ENCODE data around the gene SNX19. TPM values are rescaled to one million over a fixed set of nuclear protein-coding genes. Genes with fewer than 3 reads are reported as not detected.
A peak's percentile ranks its signal among the peaks of the same experiment; 100 is the strongest.
"Not testable (repeated sequence)": the region's sequence is repeated elsewhere in the genome, so short reads cannot be mapped to it uniquely, and the experiment has no call there.

The SNX19 gene
- total and polyA plus RNA-seq, 5 donors from 2014 or later: 22.5 to 63.5 (median 28.9) TPM

- H3K9me3 ChIP-seq (ENCODE audit: control insufficient read depth in 2 of 2, low read length in 2 of 2): no peaks in the 10 kb centered on the region
- no peak overlapping the region for H3K27ac ChIP-seq (ENCODE audit: insufficient read depth, low read length, poor library complexity, severe bottlenecking)
- no peaks in the 10 kb centered on the region for H3K27me3 ChIP-seq (ENCODE audit: control insufficient read depth, insufficient read depth, low read length)
- H3K4me3 Mint-ChIP-seq: no peak overlapping the region
- no peaks in the 10 kb centered on the region for H3K36me3 Mint-ChIP-seq
- no peaks in the 10 kb centered on the region for H3K4me1 Mint-ChIP-seq
- peaks cover 9% of the 10 kb centered on the region for H3K27me3 Mint-ChIP-seq
- no peaks in the 10 kb centered on the region for H3K4me1 ChIP-seq (ENCODE audit: control insufficient read depth, insufficient read depth, low read length, poor library complexity, severe bottlenecking)
- H3K4me3 ChIP-seq (ENCODE audit: low read depth, low read length): no peak overlapping the region
- no peaks in the 10 kb centered on the region for H3K36me3 ChIP-seq (ENCODE audit: control insufficient read depth, insufficient read depth, low read length)
- H3K9me3 Mint-ChIP-seq: peaks cover 0 to 2% (median 0%) of the 10 kb centered on the region in 7 donors
- no peak for ATAC-seq (ENCODE audit: low read depth in 2 of 2)
- no peak overlapping the region for H3K27ac Mint-ChIP-seq
- no peak for DNase-seq
These were observed 20.8 kb upstream of the SNX19 start for GRCh38 chr11:130937051-130937450.

GRCh38 chr11:130932086-130932712, 15.9 kb upstream of the SNX19 start:
- ATAC-seq (ENCODE audit: low read depth in 2 of 2) (no peak), DNase-seq (no peak)
- Mint-ChIP-seq H3K4me1 (no peaks in the 10 kb centered on the region), H3K27me3 (peaks cover 4% of the 10 kb centered on the region), H3K4me3 (no peak overlapping the region), H3K36me3 (no peaks in the 10 kb centered on the region), H3K9me3 (no peaks in the 10 kb centered on the region), H3K27ac (no peak overlapping the region)
- no peak overlapping the region for H3K27ac ChIP-seq (ENCODE audit: insufficient read depth, low read length, poor library complexity, severe bottlenecking)
- H3K9me3 ChIP-seq (ENCODE audit: control insufficient read depth in 2 of 2, low read length in 2 of 2): no peaks in the 10 kb centered on the region
- no peaks in the 10 kb centered on the region for H3K27me3 ChIP-seq (ENCODE audit: control insufficient read depth, insufficient read depth, low read length)
- no peak overlapping the region for H3K4me3 ChIP-seq (ENCODE audit: low read depth, low read length)
- no peaks in the 10 kb centered on the region for H3K4me1 ChIP-seq (ENCODE audit: control insufficient read depth, insufficient read depth, low read length, poor library complexity, severe bottlenecking)
- H3K36me3 ChIP-seq (ENCODE audit: control insufficient read depth, insufficient read depth, low read length): no peaks in the 10 kb centered on the region

GRCh38 chr11:130924750-130925149, 8.5 kb upstream of the SNX19 start:
- Histone ChIP-seq H3K4me3 (ENCODE audit: low read depth, low read length) (no peak overlapping the region), H3K27me3 (ENCODE audit: control insufficient read depth, insufficient read depth, low read length) (peaks cover 4% of the 10 kb centered on the region), H3K4me1 (ENCODE audit: control insufficient read depth, insufficient read depth, low read length, poor library complexity, severe bottlenecking) (no peaks in the 10 kb centered on the region), H3K9me3 (ENCODE audit: control insufficient read depth in 2 of 2, low read length in 2 of 2) (no peaks in the 10 kb centered on the region), H3K36me3 (ENCODE audit: control insufficient read depth, insufficient read depth, low read length) (no peaks in the 10 kb centered on the region), H3K27ac (ENCODE audit: insufficient read depth, low read length, poor library complexity, severe bottlenecking) (no peak overlapping the region)
- Mint-ChIP-seq H3K4me1 (peaks cover 0 to 5% (median 0%) of the 10 kb centered on the region in 4 donors), H3K9me3 (no peaks in the 10 kb centered on the region), H3K27ac (no peak overlapping the region), H3K4me3 (no peak overlapping the region), H3K36me3 (no peaks in the 10 kb centered on the region), H3K27me3 (peaks cover 25% of the 10 kb centered on the region)
- no peak for ATAC-seq (ENCODE audit: low read depth in 2 of 2)
- DNase-seq: no peak

GRCh38 chr11:130920612-130921011, 4.3 kb upstream of the SNX19 start:
- H3K27ac ChIP-seq (ENCODE audit: insufficient read depth, low read length, poor library complexity, severe bottlenecking); ATAC-seq (ENCODE audit: low read depth in 2 of 2); H3K36me3 ChIP-seq (ENCODE audit: control insufficient read depth, insufficient read depth, low read length); H3K27me3 ChIP-seq (ENCODE audit: control insufficient read depth, insufficient read depth, low read length); H3K4me3 Mint-ChIP-seq; H3K36me3 Mint-ChIP-seq; H3K4me3 ChIP-seq (ENCODE audit: low read depth, low read length); H3K9me3 ChIP-seq (ENCODE audit: control insufficient read depth in 2 of 2, low read length in 2 of 2); H3K9me3 Mint-ChIP-seq; DNase-seq; H3K27ac Mint-ChIP-seq: not testable (repeated sequence)
- H3K4me1 Mint-ChIP-seq: peaks cover 0 to 15% (median 7%) of the 10 kb centered on the region in 4 donors
- peaks cover 32% of the 10 kb centered on the region for H3K27me3 Mint-ChIP-seq
- H3K4me1 ChIP-seq (ENCODE audit: control insufficient read depth, insufficient read depth, low read length, poor library complexity, severe bottlenecking): peaks cover 11% of the 10 kb centered on the region

- ATAC-seq (ENCODE audit: low read depth in 2 of 2): no peak
- peaks cover 17% of the 10 kb centered on the region for H3K27me3 Mint-ChIP-seq
- H3K9me3 ChIP-seq (ENCODE audit: control insufficient read depth in 2 of 2, low read length in 2 of 2): no peaks in the 10 kb centered on the region
- H3K27ac Mint-ChIP-seq: peak overlapping the region in 1 of 3 donors; percentile 4
- H3K27ac ChIP-seq (ENCODE audit: insufficient read depth, low read length, poor library complexity, severe bottlenecking): no peak overlapping the region
- H3K36me3 Mint-ChIP-seq: peaks cover 13% of the 10 kb centered on the region
- peaks cover 15% of the 10 kb centered on the region for H3K36me3 ChIP-seq (ENCODE audit: control insufficient read depth, insufficient read depth, low read length)
- H3K4me3 ChIP-seq (ENCODE audit: low read depth, low read length): no peak overlapping the region
- peaks cover 20% of the 10 kb centered on the region for H3K4me1 ChIP-seq (ENCODE audit: control insufficient read depth, insufficient read depth, low read length, poor library complexity, severe bottlenecking)
- H3K4me1 Mint-ChIP-seq: peaks cover 5 to 29% (median 12%) of the 10 kb centered on the region in 4 donors
- peaks cover 4% of the 10 kb centered on the region for H3K27me3 ChIP-seq (ENCODE audit: control insufficient read depth, insufficient read depth, low read length)
- peak overlapping the region in 1 of 4 donors; percentile 91 for H3K4me3 Mint-ChIP-seq
- peaks cover 0 to 14% (median 0%) of the 10 kb centered on the region in 7 donors for H3K9me3 Mint-ChIP-seq
- no peak for DNase-seq
These were observed 1.8 kb upstream of the SNX19 start for GRCh38 chr11:130918081-130918480.

GRCh38 chr11:130916910-130917309, 631 bp upstream of the SNX19 start:
- peak overlapping the region; percentile 92 for H3K4me3 ChIP-seq (ENCODE audit: low read depth, low read length)
- peak overlapping the region; percentile 84 for H3K27ac ChIP-seq (ENCODE audit: insufficient read depth, low read length, poor library complexity, severe bottlenecking)
- H3K4me1 Mint-ChIP-seq: peaks cover 11 to 38% (median 17%) of the 10 kb centered on the region in 4 donors
- ATAC-seq (ENCODE audit: low read depth in 2 of 2): no peak
- H3K36me3 ChIP-seq (ENCODE audit: control insufficient read depth, insufficient read depth, low read length): peaks cover 19% of the 10 kb centered on the region
- peaks cover 0 to 21% (median 0%) of the 10 kb centered on the region in 7 donors for H3K9me3 Mint-ChIP-seq
- H3K36me3 Mint-ChIP-seq: peaks cover 20% of the 10 kb centered on the region
- peaks cover 0 to 1% of the 10 kb centered on the region in 2 experiments for H3K9me3 ChIP-seq (ENCODE audit: control insufficient read depth in 2 of 2, low read length in 2 of 2)
- peak overlapping the region; percentile 88 to 95 (median 94) for H3K27ac Mint-ChIP-seq
- peaks cover 3% of the 10 kb centered on the region for H3K27me3 ChIP-seq (ENCODE audit: control insufficient read depth, insufficient read depth, low read length)
- H3K4me3 Mint-ChIP-seq: peak overlapping the region; percentile 88 to 93 (median 90)
- H3K27me3 Mint-ChIP-seq: peaks cover 15% of the 10 kb centered on the region
- peak in 1 of 3 donors; percentile 4 for DNase-seq
- H3K4me1 ChIP-seq (ENCODE audit: control insufficient read depth, insufficient read depth, low read length, poor library complexity, severe bottlenecking): peaks cover 20% of the 10 kb centered on the region

- Mint-ChIP-seq H3K27ac (peak overlapping the region; percentile 84 to 95 (median 94)), H3K36me3 (peaks cover 30% of the 10 kb centered on the region), H3K27me3 (peaks cover 11% of the 10 kb centered on the region), H3K4me1 (peaks cover 13 to 40% (median 19%) of the 10 kb centered on the region in 4 donors), H3K4me3 (peak overlapping the region; percentile 88 to 93 (median 90)), H3K9me3 (peaks cover 0 to 26% (median 0%) of the 10 kb centered on the region in 7 donors)
- no peaks in the 10 kb centered on the region for H3K27me3 ChIP-seq (ENCODE audit: control insufficient read depth, insufficient read depth, low read length)
- peaks cover 28% of the 10 kb centered on the region for H3K36me3 ChIP-seq (ENCODE audit: control insufficient read depth, insufficient read depth, low read length)
- peaks cover 0 to 2% of the 10 kb centered on the region in 2 experiments for H3K9me3 ChIP-seq (ENCODE audit: control insufficient read depth in 2 of 2, low read length in 2 of 2)
- H3K27ac ChIP-seq (ENCODE audit: insufficient read depth, low read length, poor library complexity, severe bottlenecking): peak overlapping the region; percentile 84
- H3K4me3 ChIP-seq (ENCODE audit: low read depth, low read length): peak overlapping the region; percentile 65
- no peak for DNase-seq
- ATAC-seq (ENCODE audit: low read depth in 2 of 2): peak; percentile 5 to 9
- H3K4me1 ChIP-seq (ENCODE audit: control insufficient read depth, insufficient read depth, low read length, poor library complexity, severe bottlenecking): peaks cover 20% of the 10 kb centered on the region
These were observed 559 bp downstream of the SNX19 start for GRCh38 chr11:130915603-130916237.

All from CD4-positive, CD25-positive, alpha-beta regulatory T cell (primary cell).